ENCODE measurements around the gene SLC5A12.

SLC5A12 gene

GRCh38 chr11:26719998-26720397, 1.9 kb downstream of the SLC5A12 start:
- DNase-seq (ENCODE audit: low read depth in 2 of 2) = no peak

DNA sequence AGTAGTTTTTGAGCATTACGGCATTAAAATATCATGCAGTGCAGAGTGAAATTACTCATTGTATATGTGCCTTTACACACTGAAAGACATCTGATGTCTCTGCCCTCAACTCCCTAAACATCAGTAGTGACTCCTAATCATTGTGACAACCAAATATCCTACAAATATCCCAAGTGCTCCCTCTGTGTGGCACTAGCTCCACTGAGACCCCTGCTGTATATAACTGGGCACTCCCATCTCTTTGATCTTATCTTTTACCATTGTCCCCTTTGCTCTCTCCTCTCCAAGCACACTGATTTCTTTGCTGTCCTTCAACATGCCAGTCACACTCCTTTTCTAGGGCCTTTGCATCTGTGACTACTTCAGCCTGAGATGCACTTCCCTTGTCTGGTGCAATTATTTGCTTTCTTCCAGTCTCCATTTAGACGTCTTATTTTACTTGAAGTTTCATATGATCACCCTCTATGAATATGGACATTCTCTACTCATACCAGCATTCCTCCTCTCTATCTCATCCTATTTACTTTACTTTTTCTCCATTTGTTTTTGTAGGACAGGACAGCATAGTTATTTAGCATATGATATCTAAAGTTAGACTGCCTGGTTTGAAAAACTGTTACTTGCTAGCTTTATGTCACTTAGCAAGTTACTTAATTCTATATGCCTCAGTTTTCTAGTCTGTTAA, 2.4 kb downstream of the SLC5A12 start:
- no peak for DNase-seq (ENCODE audit: low read depth in 2 of 2)

DNA sequence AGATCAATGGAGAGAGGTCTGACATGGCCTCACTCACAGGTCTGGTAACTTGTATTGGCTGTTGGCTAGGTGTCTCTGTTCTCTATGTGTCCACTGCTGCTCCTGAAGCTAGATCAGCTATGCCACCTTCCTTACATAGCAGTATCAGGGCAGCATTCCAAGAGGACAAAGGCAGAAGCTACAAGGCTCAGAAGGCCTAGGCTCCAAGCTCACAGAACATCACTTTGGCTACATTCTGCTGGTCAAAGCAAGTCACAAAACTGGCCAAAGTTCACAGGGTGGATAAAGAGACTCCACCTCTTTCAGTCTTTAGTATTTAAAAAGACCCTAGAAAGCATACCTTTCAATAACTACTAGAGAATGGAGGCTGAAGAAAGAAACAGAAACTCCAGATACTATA, 4.1 kb downstream of the SLC5A12 start:
- DNase-seq (ENCODE audit: low read depth in 2 of 2) = no peak

DNA sequence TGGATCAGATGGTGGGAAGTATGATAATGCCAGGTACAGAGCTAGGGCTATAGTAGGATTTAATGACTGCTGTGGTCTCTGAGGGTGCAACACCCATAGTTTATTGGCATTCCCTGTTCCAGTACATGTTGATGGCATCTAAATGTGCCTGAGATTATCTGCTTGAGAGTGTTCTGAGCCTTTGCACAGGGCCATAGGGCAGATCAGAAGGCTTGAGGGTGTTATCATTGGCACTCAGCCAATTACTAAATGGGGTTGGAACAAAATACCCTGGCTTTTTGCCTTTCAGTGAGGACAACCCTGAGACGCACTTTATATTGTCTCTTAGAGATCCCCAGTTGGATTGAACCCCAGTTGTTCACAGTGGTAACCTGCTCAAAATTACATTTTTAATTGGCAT, 6.7 kb downstream of the SLC5A12 start:
- DNase-seq (ENCODE audit: low read depth in 2 of 2) = no peak

GRCh38 chr11:26712497-26712896, 9.4 kb downstream of the SLC5A12 start:
- no peak for DNase-seq (ENCODE audit: low read depth in 2 of 2)

DNA sequence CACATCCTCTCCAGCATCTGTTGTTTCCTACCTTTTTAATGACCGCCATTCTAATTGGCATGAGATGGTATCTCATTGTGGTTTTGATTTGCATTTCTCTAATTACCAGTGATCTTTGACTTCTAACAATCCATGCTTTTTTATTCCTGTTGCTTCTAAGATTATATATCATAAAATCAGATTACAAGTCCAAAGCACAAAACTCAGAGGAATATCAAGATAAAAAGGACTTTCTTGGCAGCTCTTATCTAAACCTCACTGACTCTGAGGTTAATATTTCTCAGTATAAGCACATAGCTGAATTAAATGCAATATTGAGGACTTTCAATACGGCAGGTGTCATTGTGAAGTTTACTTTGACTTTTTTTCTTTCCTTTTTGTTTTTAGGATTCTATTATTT, 11.4 kb downstream of the SLC5A12 start:
- DNase-seq (ENCODE audit: low read depth in 2 of 2) = no peak

- DNase-seq (ENCODE audit: low read depth in 2 of 2) = no peak
Measured at GRCh38 chr11:26708736-26709456, 13.0 kb downstream of the SLC5A12 start.

DNA sequence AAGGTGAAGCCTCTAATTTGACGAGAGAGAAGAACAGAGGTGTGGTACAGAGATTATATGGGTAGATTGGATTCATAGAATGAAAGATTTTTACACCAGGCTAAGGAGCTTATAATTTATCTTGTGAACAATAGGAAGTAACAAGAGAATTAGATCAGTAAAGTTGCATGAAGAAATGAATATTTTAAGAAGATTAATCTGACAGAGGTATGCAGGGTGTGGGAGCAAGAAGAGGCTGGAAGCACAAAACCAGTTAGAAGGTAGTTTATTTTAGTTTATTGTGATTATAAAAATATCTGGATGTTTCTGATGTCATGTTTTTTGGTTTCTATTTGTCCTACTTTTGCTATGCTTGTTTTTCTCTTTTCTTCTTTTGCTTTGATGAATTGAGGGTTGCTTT, 15.7 kb downstream of the SLC5A12 start:
- DNase-seq (ENCODE audit: low read depth in 2 of 2) = no peak

DNA sequence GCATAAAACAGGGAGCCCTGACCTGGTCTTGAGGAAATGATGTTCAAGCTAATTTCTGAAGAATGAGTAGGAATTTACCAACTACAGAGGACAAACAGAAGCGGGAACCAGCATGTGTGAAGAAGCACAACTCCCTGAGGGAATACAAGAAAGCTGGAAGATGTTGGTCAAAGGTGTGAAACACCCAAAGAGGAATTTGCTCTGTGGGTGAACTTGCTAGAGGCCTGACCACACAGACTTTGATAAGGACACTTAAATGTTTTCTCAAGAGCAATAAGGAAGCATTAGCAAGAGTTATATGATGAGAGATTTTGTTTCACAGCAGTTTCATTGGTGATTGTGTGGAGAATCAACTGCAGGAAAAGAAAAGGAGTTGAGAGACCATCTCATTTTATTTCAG, 17.6 kb downstream of the SLC5A12 start:
- DNase-seq (ENCODE audit: low read depth in 2 of 2) = no peak

DNA sequence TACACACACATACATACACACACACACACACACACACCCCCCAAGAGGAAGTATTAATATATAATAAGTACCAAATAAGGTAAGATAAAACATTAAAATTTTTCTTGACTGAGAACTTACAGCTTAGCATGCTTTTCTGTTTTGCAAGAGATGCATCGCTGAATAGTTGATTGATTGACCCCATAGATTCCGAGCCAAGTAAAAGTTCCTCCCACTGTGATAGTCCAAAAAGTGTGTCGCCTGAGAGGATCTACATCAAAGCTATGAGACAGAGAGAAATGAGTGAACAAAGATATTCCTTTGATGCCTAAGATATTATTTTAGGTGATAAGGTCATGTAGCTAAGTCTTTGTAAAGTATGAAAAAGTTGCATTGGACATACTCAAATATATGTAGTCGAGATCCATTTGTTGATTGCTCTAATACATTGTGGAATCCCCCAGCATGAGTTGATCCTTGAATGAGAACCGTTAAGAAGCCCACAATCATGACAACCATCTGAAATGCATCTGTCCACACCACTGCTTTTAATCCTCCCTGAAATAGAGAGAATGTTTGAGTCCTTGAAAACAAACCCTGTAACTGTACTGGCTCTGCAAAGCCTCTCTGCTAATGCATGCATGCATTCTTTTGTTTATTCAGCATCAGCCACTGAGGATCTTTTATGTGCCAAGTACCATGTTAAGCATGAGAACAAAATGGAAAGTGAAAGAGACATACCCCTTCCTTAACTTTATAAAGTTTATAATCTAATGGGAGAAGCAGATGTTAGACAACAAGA, 18.3 kb downstream of the SLC5A12 start:
- no peak for DNase-seq (ENCODE audit: low read depth in 2 of 2)

GRCh38 chr11:26702406-26702805, 19.5 kb downstream of the SLC5A12 start:
- DNase-seq (ENCODE audit: low read depth in 2 of 2) = no peak

DNA sequence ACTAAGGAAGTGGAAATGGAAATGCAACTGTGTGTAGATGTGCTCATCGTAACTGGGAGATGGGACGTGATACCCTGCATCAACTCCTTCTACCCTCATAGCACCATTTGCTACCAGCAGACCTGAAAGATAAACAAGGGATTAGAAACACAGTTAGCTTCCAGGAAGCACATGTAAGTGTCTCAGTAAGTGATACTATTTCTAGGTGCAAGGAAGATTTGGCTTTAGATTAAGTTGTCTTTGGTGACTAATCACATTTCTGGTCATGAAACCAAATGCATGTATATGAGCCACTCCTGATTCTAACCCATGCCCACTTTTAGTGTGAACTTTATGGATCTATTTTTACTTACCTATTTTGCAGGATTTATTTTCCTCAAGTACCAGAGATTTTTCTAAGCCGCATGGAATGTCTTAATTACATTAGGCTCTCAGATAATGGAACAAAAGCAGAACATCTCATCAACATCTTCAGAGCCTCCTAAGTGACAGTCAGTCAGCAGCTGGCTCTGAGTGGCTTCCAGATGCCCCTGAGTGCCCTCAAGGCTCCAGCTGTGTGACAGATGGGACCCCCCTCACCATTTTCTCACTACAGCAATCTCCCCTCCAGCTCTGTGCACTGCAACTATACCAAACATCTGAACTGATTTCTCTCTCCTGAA, 21.2 kb downstream of the SLC5A12 start:
- no peak for DNase-seq (ENCODE audit: low read depth in 2 of 2)

DNA sequence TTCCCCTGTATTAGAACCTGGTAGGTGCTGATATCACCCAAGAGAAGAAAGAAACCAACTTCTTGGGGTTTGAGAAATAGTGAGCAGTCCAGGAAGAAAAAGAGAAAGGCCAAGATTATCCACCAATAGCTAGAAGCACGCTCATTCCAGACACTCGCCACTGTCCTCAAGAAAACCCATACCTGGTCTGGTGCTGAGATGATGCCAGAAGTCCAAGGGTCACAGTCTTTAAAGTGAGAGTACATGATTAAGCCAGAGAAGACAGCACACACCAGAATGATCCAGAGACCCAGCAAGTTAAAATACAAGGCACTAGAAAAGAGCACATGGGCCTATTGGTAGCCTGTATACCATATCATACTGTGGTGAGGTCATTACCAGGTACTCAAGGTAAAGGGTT, 23.6 kb downstream of the SLC5A12 start:
- DNase-seq (ENCODE audit: low read depth in 2 of 2) = no peak

DNA sequence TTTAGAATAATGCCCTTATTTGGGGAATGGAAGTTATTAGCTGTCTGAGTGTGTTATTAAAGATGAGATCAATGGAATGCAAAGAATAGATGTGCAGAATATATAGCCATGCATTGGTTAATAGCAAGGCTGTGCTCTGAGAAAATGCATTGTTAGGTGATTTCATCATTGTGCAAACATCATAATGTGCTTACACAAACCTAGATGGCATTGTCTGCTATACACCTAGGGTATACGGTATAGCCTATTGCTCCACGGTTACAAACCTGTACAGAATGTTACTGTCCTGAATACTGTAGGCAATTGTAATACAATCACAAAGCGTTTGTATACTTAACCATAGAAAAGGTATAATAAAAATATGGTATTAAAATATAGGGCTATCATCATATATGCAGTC, 25.5 kb downstream of the SLC5A12 start:
- DNase-seq (ENCODE audit: low read depth in 2 of 2) = no peak

DNA sequence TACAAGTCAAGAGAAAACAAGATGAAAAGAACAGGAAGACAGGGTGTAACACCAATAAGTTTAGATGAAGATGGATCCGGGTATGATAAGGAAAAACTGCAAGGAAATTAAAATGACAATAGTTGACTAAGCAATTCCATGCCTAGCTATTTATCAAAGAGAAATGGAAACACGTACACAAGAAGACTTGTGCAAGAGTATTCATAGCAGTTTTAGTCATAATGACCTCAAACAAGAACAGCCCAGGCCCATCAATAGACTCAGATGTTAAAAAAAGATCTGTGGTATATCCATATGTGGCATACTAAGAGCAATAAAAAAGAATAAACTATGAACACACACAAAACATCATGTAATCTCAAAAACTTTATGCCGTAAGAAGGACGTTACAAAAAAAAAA, 33.2 kb downstream of the SLC5A12 start:
- DNase-seq (ENCODE audit: low read depth in 2 of 2) = no peak

GRCh38 chr11:26687351-26687750, 34.5 kb downstream of the SLC5A12 start:
- DNase-seq (ENCODE audit: low read depth in 2 of 2) = no peak

GRCh38 chr11:26677566-26677965, 44.3 kb downstream of the SLC5A12 start:
- no peak for DNase-seq (ENCODE audit: low read depth in 2 of 2)

- DNase-seq (ENCODE audit: low read depth in 2 of 2) = no peak
Measured at GRCh38 chr11:26676641-26677040, 45.2 kb downstream of the SLC5A12 start.

- DNase-seq (ENCODE audit: low read depth in 2 of 2) = no peak
Measured at GRCh38 chr11:26675233-26675928, 46.5 kb downstream of the SLC5A12 start.

GRCh38 chr11:26665946-26666345, 55.9 kb downstream of the SLC5A12 start:
- no peak for DNase-seq (ENCODE audit: low read depth in 2 of 2)

DNA sequence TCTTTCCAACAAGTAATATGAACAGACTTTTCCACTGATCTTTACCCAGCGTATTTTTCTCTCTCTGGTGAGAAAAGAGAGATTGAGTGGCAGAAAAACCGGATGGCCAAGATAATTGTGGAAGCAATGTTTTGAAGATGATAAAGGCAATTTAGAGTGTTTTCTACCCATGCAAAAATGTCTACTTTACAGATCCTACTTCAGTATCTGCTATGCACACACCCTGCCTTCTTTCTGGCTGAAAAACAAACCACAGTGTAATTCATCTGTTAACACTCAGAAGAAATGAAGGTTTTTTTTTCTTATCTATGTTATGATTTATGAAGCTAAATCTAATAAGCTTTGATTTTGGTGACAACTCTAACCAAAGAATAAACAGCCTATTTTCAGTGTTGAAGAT, 56.8 kb downstream of the SLC5A12 start:
- no peak for DNase-seq (ENCODE audit: low read depth in 2 of 2)

DNA sequence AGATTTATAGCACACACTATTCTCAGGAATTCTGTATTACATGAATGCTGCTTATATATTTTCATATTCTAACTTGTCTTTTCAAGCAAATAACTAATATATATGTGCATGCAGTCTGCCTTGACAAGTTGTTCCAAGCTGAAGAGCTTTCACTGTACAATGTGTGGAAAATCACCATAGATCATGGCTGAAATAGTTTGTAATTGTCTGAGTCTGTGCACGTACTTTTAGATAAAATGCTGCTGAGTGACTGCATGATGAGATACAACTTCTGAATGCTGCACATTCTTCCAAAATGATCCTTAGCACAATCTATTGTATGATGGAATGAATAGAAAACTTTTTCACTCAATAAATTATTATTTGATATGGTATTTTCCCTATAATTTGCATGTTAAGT, 58.9 kb downstream of the SLC5A12 start:
- DNase-seq (ENCODE audit: low read depth in 2 of 2) = no peak

Data from stimulated activated CD4-positive, alpha-beta T cell treated with anti-CD3 and anti-CD28 coated beads, Interleukin-1b, Interleukin-23, amount 100 ng/mL, for 1 hour (primary cell).